ENCODE results near the gene LAMA5. TPM values are rescaled to one million over a fixed set of nuclear protein-coding genes. Genes with fewer than 3 reads are reported as not detected.
A peak's percentile ranks its signal among the peaks of the same experiment; 100 is the strongest.

LAMA5 gene
- 266 and 292 TPM in 2 replicates for total RNA-seq (2022)
- percentile 53 among the genes with signal in this experiment for Bru-seq, nascent RNA
- percentile 82 among the genes with signal in this experiment for BruChase-seq, experiment 1, labeled RNA remaining after a 6-hour chase
- BruChase-seq, experiment 2, labeled RNA remaining after a 2-hour chase, result percentile 65 among the genes with signal in this experiment
- long read RNA-seq, partial matches to known transcripts, result 141 of 173 reads
- long read RNA-seq, other reads (novel, unspliced or antisense), result 29 of 173 reads

- peak; percentile 47 for DNase-seq (ENCODE audit: unreplicated experiment)
- H3K27me3 Mint-ChIP-seq (ENCODE audit: insufficient read depth, unreplicated experiment), result no peaks in the 10 kb centered on the region
- TF ChIP-seq CTCF (IDR thresholded peaks at IDR 0.05; ENCODE audit: unreplicated experiment), result no peak
- POLR2A ChIA-PET, result interaction anchor here (0.7 to 12.9 kb wide), 10 partner anchors 10 to 1613 kb away, joined by 3 to 347 read pairs (median 56); partner anchors contain the start of genes ADRM1 and RPS21
- no peaks in the 10 kb centered on the region for H3K9me3 Mint-ChIP-seq (ENCODE audit: unreplicated experiment)
- peaks cover 39% of the 10 kb centered on the region for H3K4me1 Mint-ChIP-seq (ENCODE audit: insufficient read depth, unreplicated experiment)
- H3K36me3 Mint-ChIP-seq (ENCODE audit: insufficient read depth, unreplicated experiment), result peaks cover 22% of the 10 kb centered on the region
- H3K4me3 Mint-ChIP-seq (ENCODE audit: unreplicated experiment), result peak within 1 kb of the TSS; percentile 80
- H3K27ac Mint-ChIP-seq (ENCODE audit: low read depth, unreplicated experiment), result no peak within 1 kb of the TSS
- intact Hi-C loops (cut with micrococcal nuclease), result loop anchor here (5.0 kb wide), 1 partner anchor 65 kb away; the partner anchor contains the start of gene ADRM1
- CTCF ChIA-PET, result interaction anchor here (1.0 to 8.3 kb wide), 6 partner anchors 10 to 90 kb away, joined by 4 to 87 read pairs (median 20); no protein-coding TSS in a partner anchor
- no TSS peak for BruUV-seq (replicated peaks)
Measured at GRCh38 chr20:62367136-62367632, at the start of gene LAMA5. TSS of gene LAMA5 (minus strand) at chr20:62367312. CDS start at chr20:62367245, 67 bp downstream.

GRCh38 chr20:62415354-62416111 lies 48.4 kb upstream of the LAMA5 start:
- Mint-ChIP-seq H3K27me3 (ENCODE audit: insufficient read depth, unreplicated experiment) (peaks cover 9% of the 10 kb centered on the region), H3K36me3 (ENCODE audit: insufficient read depth, unreplicated experiment) (no peaks in the 10 kb centered on the region), H3K27ac (ENCODE audit: low read depth, unreplicated experiment) (no peak overlapping the region), H3K4me1 (ENCODE audit: insufficient read depth, unreplicated experiment) (no peaks in the 10 kb centered on the region), H3K4me3 (ENCODE audit: unreplicated experiment) (no peak overlapping the region), H3K9me3 (ENCODE audit: unreplicated experiment) (no peaks in the 10 kb centered on the region)
- TF ChIP-seq CTCF (IDR thresholded peaks at IDR 0.05; ENCODE audit: unreplicated experiment), result no peak
- POLR2A ChIA-PET, result interaction anchor here (0.6 kb wide), 1 partner anchor 9 kb away, joined by 3 read pairs; no protein-coding TSS in a partner anchor
- BruUV-seq (replicated peaks), result no TSS peak
- DNase-seq (ENCODE audit: unreplicated experiment), result no peak
- CTCF ChIA-PET, result interaction anchor here (1.3 kb wide), 1 partner anchor 84 kb away, joined by 3 read pairs; no protein-coding TSS in a partner anchor
- intact Hi-C loops (cut with micrococcal nuclease), result no loop called here

- peaks cover 6% of the 10 kb centered on the region for H3K4me1 Mint-ChIP-seq (ENCODE audit: insufficient read depth, unreplicated experiment)
Measured at GRCh38 chr20:62413896-62414481, 46.9 kb upstream of the LAMA5 start.

More at GRCh38 chr20:62413896-62414481, 46.9 kb upstream of the LAMA5 start:
- BruUV-seq (replicated peaks), result no TSS peak
- no peak for DNase-seq (ENCODE audit: unreplicated experiment)
- H3K9me3 Mint-ChIP-seq (ENCODE audit: unreplicated experiment), result no peaks in the 10 kb centered on the region
- TF ChIP-seq CTCF (IDR thresholded peaks at IDR 0.05; ENCODE audit: unreplicated experiment), result peak; percentile 15
- ChIA-PET POLR2A (no interaction called here), CTCF (interaction anchor here (1.3 kb wide), 1 partner anchor 86 kb away, joined by 3 read pairs; no protein-coding TSS in a partner anchor)
- H3K27ac Mint-ChIP-seq (ENCODE audit: low read depth, unreplicated experiment), result no peak overlapping the region
- H3K36me3 Mint-ChIP-seq (ENCODE audit: insufficient read depth, unreplicated experiment), result no peaks in the 10 kb centered on the region
- H3K4me3 Mint-ChIP-seq (ENCODE audit: unreplicated experiment), result no peak overlapping the region
- intact Hi-C loops (cut with micrococcal nuclease), result no loop called here
- no peaks in the 10 kb centered on the region for H3K27me3 Mint-ChIP-seq (ENCODE audit: insufficient read depth, unreplicated experiment)
